GM19043 (cell line): ENCODE results near the gene ALS2CL.

Experiments
- ATAC-seq: cut with Tn5 transposase; IDR thresholded peaks from one replicate; pipeline ENCODE4 v1.9.1; 2021; ENCODE audit warnings: low read depth; ENCODE audit not compliant: unreplicated experiment

ALS2CL gene

DNA sequence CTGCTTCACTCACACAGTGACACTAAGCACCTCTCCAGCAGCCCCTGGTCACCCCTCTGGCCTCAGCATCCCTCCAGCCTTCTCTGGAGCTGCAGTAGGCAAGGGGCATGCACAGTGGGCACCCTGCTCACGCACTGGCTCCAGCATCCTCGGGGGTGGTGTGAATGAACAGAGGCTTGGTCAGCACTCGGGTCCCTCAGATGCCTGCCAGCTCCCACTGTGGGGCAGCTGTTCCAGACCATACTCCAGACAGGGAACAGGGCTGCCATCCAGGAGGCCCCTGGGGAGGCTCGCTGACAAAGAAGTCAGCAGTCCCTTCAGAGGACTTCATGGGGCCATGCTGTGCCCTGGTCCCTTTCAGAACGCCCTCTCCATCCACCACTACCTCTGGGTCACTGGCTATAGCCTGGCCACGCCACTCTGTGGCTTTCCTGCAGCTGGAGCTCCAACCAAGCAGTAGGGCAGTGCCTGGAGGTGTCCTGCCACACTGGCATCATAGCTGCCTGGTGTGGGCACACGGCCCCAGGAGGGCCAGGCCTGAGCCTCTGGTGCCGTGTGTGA, 26.3 kb downstream of the ALS2CL start:
- ATAC-seq = no peak

DNA sequence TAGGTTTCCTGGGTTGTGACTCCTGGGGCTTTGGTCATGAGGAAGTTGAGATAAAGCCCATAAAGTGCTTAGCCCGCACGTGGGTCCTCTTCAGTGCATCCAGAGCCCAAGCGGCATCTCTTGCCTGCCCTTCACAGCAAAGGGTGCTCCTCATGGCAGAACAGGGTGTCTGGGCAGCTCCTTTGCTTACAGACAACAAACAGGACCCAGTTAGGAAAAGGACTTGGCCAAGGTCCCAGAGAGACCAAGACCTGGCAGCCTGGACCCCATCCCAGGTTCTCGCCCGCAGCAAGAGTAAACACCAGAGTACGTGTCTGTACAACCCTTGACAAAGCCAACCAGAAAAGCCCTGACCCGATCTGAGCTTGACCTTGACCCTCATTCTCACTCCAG, 27.0 kb downstream of the ALS2CL start:
- no peak for ATAC-seq

DNA sequence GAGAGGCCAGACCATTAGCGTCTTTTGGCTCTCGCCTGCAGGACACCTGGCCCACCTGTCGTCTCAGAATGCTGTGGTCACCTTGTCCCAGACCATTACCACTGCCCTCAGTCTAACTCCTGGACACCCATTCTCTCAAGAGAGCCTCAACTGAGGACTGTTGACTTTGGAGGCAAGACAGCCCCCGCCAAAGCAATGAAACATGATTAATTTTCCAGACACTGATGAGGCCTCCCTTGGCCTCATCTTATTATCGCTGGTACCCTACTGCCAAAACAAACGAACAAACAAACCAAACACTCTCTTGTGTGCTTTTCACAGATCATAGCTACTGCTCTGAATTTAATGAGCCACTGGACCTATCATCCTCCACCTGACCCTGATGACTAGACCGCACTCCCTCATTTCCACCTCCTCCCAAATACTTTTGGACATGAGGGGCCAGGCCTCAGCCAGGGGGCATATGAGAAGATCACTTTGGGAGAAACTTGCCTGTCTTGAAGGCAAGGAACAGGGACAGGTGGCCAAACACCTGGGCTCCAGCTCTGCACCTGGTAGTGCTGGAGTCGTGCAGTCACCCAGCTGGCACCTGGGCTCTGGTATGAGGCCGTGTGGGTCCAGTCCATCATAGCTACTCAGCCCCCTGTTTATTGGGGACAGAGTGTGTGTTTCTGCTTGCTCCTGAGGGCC, 27.6 kb downstream of the ALS2CL start:
- ATAC-seq = no peak

DNA sequence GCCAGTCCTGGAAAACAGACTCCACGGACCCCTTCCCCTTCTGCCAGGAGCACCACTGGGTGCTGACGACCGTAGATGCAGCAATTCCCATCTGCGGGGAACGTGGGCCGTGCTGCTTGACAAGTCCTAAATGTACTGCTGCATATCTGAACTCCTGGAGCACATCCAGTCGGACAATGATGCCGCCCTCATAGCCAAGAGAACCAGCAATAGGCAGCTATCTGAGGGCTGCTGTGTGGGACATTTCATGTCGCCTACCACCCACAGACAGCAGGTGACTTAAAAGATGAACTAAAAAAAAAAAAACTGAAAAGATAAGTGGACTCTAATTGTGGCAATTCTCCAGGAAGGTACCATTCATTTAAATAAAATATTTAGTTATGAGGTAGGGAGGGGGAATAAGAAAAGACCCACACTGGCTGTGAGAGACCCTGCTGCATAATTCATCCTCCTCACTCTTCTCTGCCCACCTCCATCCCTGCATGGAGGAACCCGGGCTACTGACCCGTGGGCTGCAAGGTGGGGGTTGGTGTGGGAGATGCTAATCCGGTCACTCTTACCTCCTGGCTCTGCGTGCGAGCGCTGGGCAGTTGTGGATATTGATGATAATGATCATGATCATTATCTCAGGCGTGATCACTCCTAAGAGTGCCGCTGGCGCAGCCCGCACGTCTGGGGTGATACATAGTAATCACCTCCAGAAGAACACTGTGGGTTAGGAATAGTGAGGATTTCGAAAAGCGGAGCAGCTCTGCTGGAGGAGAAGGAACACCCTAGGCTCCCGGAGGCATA, 28.3 kb downstream of the ALS2CL start:
- ATAC-seq = no peak

DNA sequence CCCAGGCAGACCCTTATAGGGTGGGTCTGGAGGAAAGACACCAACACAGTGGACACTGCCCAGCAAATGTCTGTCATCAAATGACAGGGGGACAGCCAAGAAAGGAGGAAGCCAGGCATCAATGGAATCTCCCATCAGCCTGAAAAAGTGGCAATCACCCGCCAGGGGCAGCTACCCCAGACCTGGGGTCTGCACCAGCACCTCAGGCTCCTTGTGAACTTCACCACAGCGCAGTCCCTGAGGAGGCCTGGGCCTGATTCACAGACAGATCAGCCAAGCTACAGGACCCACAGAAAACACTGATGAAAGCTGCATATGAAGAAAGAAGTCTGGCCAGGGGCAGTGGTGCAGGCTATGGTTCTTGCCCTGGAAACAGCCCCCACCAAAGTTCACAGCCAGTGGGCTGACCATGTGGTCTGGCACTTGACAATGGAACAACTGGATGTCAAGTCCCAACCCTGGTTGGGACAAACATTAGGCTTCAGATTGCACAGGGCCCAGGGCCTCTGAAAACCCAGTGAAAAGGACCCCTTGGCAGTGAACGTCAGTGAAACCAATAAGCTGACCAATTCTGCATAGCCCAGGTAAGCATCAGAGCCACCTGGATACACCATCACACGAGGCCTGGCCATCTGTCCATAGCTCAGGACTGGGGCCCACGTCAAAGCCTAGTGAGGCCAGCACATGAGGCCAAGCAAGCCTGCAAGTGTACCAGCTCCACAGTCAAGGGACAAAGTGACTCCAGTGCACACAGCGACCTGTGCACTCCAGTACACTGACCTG, 29.1 kb downstream of the ALS2CL start:
- no peak for ATAC-seq

DNA sequence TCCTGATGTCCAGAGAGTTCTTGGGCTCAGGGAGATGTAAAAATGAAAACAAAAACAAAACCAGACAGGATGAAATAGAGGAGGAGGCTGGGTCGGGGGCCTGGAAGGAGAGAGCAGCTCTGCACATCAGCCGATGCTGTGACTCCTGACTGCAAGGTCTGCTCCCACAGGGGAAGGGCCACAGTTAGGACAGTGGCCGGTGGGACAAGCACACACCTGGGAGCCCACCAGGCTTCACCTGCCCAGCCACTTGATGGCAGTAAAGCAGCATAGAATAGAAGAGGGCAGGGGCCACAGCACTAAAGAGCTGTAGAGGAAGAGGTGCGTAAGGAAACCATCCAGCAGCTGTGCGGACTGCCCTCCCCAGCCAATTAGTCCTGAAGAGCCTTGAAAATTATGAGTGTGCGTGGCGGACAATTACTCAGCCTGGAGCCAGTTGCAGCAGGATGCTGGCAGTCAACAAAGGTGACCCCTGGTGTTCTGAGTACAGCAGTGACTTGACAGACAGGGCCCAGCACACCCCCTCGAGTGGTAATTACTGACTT, 29.8 kb downstream of the ALS2CL start:
- ATAC-seq = no peak

DNA sequence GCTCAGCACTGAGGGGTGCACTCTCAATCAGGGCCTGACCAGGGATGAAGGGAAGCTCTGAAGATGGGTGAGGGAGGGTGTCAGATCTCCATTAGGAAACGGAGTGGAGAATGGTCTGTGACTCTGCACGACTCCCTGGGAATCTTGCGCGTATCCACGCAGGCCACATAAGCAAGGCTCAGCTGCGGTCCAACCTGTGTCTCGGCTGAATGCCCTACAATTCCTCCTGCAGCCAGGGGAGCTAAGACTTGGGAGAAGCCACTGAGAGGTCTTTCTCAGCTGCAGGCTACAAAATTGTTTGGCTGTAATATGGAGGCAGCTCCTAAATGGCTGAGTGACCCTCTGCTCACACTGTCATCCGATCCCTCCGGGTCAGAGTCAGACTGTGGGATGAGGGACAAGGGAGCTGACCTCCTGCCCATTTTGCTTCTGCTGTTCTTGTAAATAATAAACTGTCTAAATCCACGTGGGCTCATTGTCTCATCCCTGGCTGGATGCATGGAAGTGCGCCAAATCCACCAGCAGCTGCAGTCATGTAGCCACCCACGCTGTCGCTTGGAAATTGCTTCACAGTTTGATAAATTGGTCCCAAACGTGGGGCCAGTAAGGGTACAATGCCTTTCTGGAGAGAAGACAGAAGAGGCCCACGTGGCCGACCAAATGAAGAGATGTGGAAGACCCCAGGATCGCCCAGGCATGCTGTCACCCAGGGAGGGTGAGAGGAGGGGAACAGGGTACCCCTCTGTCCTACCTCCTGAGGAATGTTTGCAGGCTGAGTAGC, 30.5 kb downstream of the ALS2CL start:
- no peak for ATAC-seq

DNA sequence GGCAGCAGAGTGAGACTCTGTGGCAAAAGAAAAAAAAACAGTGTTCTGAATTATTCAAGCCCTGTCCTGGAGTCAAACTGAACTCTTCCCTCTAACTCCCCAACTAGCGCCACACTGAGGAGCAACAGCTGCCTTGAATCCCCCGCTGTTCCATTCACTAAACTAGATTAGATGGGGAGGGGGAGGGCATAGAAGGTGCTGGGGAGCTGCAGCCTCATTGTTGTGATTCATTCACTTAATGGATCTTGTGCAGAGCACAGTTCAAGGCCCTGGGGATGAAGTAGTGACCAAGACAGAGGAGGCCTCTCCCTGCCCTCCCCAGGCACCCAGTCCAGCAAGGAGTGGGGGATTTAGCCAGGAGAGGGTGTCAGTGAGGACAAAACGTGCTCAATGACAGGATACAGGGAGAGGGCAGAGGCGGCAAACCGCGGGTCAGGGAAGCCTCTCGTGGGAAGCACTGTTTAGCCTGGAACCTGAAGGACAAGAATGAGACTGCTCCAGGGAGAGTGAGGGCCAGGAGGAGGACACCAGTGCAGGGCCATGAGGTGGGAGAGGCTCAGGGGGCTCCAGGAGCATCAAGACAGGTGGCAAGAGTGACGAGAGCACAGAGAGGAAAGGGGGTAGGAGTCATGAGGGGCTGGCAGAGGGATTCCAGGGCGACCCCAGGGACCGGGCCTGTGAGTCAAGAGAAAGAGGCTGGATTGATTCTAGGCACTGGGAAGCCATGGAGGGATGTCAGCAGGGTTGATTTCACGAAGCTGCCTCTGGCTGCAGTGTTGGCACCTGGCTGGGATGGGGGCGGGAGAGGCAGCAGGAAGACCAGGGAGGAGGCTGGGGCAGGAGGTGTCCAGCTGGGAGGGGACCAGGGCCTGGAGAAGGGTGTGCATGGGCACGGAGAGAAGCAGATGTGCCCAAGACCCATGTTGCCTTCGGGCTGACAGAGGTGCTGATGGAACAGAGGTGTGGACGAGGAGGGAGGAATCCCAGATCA, 31.4 kb downstream of the ALS2CL start:
- ATAC-seq = no peak

DNA sequence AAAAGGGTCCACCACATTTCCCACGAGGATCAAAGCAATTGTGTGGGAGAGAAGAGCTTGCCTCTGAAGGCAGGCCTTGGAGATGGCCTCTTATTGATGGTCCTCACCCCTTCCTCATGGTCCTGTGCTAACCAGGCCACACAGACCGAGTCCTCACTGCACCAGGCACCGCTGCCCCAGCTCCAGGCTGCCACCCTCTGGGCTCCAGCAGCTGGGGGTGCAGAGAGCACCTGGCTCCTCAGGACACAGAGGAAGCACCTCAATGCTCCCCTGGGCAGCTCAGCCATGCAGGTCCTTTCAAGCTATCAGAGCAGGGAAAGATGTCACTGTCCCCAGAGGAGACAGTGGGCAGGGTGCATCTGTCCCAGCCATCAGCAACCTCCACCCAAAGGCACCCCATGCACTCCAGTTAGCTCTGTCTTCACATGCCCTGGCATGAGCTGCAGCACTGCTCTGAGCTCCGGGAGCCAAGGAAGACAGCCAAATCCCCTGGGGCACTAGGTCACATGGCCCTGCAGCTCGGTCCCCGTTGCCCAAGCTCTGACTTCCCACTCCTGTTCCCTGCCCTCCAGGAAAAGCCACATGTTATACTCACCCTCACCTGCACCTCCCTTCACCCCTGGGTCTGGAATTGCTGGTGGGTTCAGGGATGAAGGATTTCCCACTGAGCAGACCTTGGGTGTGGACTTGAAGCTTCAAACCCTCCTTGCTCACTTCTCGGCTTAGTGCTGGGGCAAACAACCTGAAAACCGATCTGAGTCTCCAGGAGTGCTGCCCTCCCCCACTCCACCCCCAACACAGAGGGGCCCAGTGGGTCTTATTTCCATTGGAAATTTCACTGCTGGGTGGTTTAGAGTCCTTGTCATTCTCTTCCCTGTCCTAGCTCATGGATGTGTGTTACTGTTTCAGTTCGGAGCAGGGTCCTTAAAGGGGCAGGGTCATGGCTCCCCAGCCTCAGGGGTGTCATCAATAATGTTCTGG, 32.6 kb downstream of the ALS2CL start:
- no peak for ATAC-seq

DNA sequence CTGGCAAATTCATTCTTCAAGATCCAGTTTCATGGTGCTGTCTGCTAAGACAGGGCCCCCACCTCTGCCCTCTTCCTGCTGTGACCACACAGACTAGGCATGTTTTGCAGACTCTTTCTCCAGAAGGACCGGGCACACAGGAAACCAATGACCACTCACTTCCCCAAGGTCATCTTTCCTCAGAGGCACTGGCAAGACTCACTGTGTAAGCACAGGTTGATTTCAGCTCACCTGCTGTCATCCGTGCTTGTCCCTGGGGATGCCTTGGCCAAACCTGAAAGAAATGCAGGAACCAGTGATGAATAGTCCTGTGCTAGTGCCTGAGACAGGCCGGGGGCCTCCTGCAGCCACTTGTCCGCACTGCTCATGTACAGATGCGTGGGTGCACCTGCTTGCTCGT, 33.5 kb downstream of the ALS2CL start:
- no peak for ATAC-seq

DNA sequence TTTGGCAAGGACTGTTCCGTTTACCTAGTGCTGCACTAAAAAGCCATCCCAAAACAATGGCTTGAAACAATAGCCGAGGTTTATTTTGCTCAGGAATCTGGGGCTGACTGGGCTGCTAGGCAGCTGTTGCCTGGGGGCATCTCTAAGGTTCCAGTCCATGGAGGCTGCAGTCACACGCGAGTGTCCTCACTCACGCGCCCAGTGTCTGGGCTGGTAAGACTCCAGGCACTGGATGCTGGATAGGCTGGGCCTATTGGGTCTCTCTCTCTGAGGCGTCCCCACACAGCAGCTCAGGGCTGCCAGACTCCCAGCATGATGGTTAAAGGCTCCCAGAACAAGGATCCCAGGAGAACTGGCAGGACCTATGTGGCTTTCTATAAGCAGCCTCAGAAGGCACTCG, 34.2 kb downstream of the ALS2CL start:
- no peak for ATAC-seq

DNA sequence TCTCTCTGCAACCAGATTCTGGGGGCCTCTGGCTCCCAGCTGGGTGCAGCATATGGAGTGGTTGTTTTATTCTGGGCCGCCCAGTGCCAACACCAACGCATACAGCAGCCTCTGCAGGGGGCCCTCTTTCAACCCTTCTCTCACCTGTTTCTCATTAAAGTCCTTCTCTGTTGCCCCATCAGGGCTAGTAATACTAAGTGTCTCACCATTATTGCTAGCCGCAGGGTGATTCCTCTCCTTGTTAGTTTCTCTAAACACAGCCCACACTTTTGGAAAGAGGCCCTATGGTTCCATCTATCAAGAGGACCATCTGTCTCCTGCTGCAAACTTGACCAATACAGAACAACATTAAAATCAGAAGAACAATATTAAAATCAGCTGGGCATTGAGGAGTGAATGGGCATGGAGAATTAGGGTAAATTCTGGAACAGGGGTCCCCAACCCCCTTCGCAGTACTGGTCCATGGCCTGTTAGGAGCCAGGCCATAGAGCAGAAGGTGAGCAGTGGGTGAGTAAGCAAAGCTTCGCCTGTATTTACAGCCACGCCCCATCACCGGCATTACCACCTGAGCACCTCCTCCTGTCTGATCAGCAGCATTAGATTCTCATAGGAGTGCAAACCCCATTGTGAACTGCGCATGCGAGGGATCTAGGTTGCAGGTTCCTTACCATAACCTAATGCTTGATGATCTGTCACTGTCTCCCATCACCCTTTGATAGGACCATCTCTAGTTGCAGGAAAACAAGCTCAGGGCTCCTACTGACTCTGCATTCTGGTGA, 36.5 kb downstream of the ALS2CL start:
- no peak for ATAC-seq

DNA sequence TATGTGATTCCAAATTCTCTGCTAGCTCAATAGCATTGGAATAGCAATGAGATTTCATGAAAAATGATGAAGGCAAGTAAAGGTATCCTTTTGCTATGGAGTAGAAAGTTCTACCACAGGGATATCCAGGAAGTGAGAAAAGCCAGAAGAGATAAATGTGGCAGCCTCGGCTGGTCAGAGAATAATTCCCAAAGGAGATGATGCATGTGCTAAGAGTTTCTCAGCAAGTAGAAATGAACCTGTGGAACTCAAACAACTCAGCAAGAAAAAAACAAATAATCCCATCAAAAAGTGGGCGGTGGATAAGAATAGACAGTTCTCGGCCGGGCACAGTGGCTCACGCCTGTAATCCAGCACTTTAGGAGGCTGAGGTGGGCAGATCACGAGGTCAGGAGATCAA, 38.2 kb downstream of the ALS2CL start:
- ATAC-seq = no peak

DNA sequence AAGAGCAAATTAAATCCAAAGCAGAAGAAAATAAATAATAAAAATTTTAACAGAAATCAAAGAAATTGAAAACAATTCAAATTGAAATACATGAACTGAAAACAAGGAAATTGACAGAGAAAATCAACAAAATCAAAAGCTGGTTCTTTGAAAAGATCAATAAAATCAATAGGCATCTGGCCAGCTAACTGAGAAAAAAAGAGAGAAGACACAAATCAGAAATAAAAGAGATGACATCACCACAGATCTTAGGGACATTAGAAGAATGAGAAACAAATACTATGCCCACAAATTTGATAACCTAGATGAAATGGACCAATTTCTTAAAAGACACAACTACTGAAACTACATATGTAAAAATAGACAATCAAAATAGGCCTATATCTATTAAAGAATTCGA, 42.4 kb downstream of the ALS2CL start:
- no peak for ATAC-seq

DNA sequence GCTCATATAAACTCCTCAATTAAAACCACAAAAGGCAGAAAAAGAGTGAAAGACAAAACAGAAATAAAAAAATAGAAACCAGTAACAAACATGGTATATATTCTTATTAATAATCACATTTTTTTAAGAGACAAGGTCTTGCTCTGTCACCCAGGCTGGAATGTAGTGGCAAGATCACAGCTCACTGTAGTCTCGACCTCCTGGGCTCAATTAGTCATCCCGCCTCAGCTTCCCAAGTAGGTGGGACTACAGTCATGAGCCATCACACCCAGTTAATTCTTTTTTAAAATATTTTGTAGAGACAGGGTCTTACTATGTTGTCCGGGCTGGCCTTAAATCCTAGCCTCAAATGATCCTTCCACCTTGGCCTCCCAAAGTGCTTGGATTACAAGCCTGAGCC, 44.0 kb downstream of the ALS2CL start:
- no peak for ATAC-seq

DNA sequence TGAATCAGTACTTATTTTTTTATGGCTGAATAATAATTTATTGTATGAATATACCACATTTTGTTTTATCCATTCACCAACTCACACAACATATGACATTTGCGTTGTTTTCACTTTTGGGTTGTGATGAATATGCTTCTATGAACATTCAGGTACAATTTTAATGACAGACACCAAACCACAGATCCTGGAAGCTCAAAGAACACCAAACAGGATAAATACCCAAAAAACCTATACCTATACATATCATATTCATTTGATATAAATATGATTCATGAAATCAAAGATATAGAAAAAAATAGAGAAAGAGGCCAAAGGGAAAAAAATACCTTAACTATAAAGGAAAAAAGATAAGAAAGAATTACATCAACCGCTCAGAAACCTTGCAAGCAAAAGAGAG, 45.4 kb downstream of the ALS2CL start:
- ATAC-seq = no peak

DNA sequence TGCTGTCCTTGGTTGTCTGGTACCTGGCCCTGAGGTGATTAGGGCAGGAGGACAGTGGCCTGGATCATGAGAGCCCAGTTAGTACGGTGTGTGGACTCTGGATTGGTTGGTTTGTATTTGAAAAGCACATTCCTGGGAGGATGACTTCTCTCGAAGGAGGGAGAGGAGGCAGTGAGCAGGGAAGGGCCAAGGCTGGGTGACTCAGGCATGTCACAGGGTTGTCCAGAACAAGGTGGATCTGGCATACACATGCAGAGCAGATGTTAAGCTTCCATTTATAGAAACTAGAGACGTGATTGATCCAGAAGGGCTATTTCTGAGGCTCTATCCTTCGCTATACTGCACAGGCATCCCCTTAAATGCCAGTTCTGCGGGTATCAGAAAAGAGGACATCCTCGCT, 46.8 kb downstream of the ALS2CL start:
- no peak for ATAC-seq
